Stimulated activated CD4-positive, alpha-beta T cell treated with anti-CD3 and anti-CD28 coated beads, Interleukin-12 subunit alpha, Interleukin-12 subunit beta, amount 100 ng/mL, for 24 hours (primary cell): ENCODE results near the gene CCDC170.

Experiments
- DNase-seq, 2 experiments: peaks; one replicate each; pipeline ENCODE4 v3.0.0-alpha.2; 2020; ENCODE audit warnings: low read depth in 2 of 2

CCDC170 gene

GRCh38 chr6:151618717-151619116, 124.9 kb downstream of the CCDC170 start:
- DNase-seq = no peak

GRCh38 chr6:151620179-151620578, 126.4 kb downstream of the CCDC170 start:
- no peak for DNase-seq

GRCh38 chr6:151624071-151624470, 130.3 kb downstream of the CCDC170 start:
- no peak for DNase-seq

GRCh38 chr6:151624481-151624880, 130.7 kb downstream of the CCDC170 start:
- no peak for DNase-seq

- no peak for DNase-seq
These were observed 131.2 kb downstream of the CCDC170 start for GRCh38 chr6:151624900-151625536.

GRCh38 chr6:151627689-151628444, 134.1 kb downstream of the CCDC170 start:
- DNase-seq = no peak

- DNase-seq = no peak
These were observed 136.0 kb downstream of the CCDC170 start for GRCh38 chr6:151629791-151630190.

- no peak for DNase-seq
These were observed 136.6 kb downstream of the CCDC170 start for GRCh38 chr6:151630387-151630786.

GRCh38 chr6:151630991-151631655, 137.3 kb downstream of the CCDC170 start:
- no peak for DNase-seq

- DNase-seq = no peak
These were observed 138.7 kb downstream of the CCDC170 start for GRCh38 chr6:151632415-151632987.

- DNase-seq = no peak
These were observed 139.9 kb downstream of the CCDC170 start for GRCh38 chr6:151633526-151634335.

- no peak for DNase-seq
These were observed 140.5 kb downstream of the CCDC170 start for GRCh38 chr6:151634336-151634720.

GRCh38 chr6:151635741-151636140, 141.9 kb downstream of the CCDC170 start:
- DNase-seq = no peak

GRCh38 chr6:151637814-151638213, 144.0 kb downstream of the CCDC170 start:
- no peak for DNase-seq

- no peak for DNase-seq
These were observed 145.9 kb downstream of the CCDC170 start for GRCh38 chr6:151639750-151640149.

GRCh38 chr6:151641028-151641427, 147.2 kb downstream of the CCDC170 start:
- no peak for DNase-seq

- no peak for DNase-seq
These were observed 154.3 kb downstream of the CCDC170 start for GRCh38 chr6:151647976-151648639.

GRCh38 chr6:151649835-151650234, 156.0 kb downstream of the CCDC170 start:
- DNase-seq = no peak

- no peak for DNase-seq
These were observed 157.8 kb downstream of the CCDC170 start for GRCh38 chr6:151651639-151652038.

GRCh38 chr6:151652325-151652724, 158.5 kb downstream of the CCDC170 start:
- no peak for DNase-seq

- DNase-seq = no peak
These were observed 161.3 kb downstream of the CCDC170 start for GRCh38 chr6:151655099-151655498.
